OCI-M2 (cell line): ENCODE measurements around the gene RAB17.

Source experiments
- DNase-seq: peaks from one replicate; lab custom pipeline; 2025; ENCODE audit not compliant: unreplicated experiment; lab: John Stamatoyannopoulos, UW

Gene RAB17

DNA sequence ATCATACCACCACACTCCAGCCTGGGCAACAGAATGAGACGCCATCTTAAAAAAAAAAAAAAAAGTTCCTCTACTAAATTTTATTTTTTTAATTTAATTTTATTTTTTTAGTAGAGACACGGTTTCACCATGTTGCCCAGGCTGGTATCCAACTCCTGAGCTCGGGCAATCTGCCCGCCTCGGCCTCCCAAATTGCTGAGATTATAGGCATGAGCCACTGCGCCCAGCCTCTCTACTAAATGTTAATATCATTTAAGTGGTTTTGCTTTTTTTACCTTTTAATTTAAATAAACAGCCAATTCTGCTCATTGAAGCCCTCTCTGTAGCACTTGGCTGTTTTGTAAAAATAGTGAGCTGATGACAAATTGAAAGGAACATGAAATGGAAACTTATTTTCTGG, 9.2 kb downstream of the RAB17 start:
- no peak for DNase-seq

DNA sequence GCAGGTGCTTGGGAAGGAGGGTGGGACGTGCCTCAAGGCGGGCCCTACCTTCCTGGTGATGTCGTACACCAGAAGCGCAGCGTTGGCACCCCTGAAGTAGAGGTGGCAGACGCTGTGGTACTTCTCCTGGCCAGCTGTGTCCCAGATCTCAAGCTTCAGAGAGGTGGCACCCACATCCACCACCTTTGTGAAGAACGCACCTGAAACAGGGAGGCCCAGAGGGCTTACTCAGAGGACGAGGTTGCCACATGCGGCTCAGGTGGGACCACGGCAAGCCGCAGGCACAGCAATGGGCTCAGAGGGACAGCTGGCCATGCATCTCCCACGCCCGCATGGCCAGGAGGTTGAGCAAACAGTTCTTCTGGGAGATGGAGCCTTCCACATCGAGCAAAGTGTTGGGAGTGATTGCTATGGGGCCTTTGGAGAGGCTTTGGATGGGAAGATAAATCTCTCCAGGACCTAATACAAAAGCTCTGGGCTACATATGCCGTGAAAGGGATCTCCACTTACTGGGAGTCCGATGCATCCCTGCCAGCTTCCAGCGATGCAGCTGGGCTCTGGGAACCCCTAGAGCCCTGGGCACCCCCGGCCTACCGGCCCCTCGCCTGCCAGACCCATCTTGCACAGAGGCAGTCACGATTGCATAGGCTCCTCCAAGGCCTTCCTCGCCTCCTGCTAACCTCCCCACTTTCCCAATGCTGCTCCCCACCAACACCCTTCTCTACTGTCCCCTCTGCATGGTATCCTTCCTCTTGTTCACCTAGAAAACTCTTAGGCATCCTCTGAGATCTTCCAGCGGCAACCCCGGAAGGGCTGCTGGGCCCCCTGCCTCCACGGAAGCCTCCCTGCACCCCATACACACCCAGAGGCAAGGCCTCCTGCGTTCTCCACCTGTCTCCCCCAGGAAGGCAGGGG, 12.3 kb downstream of the RAB17 start:
- DNase-seq, result no peak

DNA sequence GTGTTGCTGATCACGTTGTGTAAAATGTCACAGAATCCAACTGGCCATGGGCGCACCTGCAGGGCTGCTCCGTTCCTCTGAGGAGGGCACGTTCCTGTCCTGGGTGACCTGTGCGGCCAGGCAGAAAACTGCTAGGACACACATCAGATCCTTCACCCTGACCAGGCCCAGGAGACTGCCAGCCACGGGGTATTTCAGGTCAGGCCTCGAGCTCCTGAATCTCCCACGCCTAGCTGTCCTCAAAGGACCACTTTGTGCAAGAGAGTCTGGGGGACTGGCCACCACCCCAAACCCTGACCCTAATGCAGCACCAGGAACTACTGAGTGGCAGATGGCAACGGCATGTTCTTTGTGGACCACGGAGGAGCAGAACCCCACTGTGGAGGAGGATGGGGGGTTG, 13.1 kb downstream of the RAB17 start:
- DNase-seq, result no peak

DNA sequence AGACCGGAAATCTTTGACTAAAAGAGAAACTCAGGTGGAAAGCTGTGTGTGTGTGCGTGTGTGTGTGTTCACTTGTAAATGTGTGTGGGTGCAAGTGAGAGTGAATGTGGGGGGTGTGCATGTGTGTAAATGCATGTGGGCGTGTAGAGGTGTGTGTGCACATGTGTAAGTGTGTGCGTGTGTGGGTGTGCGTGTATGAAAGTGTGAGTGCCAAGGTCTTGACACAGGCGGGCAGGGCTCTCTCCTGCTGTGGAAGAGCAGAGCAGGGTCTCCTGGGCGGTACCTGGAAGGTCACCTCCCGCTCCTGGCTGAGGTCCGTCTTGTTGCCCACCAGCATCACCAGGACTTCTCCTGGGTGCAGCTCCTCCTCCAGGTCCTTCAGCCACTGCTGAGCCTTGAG, 13.6 kb downstream of the RAB17 start:
- DNase-seq, result no peak

DNA sequence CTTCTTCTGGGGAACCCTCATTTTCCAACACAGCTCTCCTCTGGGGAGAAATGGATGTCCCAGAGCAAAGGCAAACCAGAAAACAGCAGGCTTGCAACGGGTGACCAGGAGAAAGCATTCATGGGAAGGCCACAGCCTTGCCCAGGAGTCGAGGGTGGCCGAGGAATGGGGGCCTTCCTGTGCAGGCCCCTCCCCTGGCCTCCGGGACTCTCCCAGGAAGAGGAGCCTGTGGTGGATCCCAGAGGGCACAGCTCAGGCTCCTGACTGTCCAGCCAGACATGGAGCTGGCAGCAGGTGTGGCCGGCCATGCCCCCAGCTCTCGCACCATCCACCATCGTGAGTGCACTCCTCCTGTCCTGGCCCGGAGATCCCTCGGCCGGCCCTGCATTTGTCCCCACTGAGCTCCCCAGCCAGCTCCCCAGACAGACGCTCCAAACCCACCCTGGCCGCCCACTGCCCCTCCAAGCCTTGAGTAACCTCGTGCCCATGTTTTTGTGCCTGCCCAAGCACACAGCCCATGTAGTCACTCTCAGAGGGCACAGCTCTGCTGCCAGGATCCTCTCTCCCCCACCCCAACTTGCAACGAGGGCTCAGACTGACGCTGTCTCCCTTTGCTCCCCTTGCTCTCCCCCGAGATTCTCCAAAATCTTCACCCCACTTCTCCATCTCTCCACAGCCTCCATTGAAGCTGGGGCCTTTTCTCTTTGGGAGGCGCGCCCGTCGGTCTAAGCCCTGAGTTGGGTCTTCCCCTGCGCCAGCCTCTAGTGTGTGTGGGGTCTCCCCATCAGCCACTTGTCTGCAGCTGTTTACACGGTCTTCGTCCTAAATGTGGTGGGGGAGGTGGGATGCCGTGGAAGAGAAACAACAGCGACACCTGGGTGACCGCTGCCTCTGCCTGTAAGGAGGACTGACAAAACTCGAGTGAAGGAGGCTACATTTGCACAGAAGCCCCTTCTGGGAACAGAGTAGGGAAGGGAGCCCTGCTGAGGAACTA, 14.4 kb downstream of the RAB17 start:
- no peak for DNase-seq

DNA sequence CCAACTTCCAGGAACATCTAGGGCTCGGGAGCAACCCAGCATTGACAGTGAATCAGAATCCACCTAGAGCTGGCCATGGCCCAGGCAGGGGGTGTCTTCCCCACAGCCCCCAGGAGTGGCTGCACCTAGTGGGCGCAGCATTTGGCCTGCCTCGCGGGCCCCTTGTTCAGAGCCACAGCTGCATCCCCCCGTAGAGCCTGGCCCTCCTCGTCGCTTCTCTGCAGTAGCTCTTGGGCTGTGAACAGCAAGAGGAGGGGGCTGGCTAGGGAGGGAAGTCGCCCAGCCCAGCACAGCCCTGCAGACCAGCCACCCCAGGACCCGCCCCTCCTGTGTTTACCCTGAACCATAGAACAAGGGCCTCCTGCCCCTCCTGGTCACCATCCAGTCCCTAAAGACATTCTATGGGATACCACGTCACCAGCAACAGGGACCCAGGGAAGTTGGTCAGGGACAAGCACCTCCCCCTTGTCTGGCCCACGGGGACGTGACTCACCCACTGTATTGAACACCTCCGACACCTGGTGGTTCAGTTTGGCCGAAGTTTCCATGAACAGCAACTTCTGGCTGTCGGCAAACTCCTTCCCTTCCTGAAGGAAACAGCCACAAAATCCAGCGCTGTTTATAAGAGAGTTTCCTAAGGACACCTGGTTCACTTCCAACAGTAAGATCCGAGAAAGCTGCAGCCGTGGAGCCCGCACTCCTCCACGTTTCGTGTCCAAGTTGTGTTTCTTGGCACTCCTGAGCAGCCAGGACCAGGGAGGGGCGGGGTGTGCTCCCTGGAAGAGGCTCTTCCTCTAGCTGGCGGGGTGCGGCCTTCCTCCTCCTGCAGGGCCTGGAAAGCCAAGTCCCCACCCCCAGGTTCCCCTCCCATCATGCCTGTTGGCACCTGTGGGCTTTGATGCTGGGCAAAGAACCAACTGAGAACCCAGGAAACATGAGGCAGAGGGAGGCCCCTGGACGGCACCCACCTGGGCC, 15.4 kb downstream of the RAB17 start:
- DNase-seq, result no peak

DNA sequence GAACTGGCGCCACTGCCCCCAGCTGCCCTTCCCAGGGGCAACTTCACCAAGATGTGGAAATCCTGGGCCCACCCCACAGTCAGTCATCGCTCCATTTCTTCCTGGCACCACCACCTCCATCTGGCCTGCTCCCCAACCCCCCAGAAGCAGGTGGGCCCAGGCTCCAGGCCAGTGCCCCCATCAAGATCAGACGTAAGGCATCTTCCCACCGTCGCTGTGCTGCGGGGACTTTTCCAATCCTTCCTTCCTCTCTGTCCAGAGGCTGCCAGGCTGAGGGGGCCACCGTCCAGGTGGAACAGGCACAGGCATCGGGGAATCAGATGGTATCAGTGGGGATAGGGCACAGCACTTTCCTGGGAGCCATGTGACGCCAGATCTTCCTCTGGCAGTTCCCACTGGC, 16.1 kb downstream of the RAB17 start:
- no peak for DNase-seq

DNA sequence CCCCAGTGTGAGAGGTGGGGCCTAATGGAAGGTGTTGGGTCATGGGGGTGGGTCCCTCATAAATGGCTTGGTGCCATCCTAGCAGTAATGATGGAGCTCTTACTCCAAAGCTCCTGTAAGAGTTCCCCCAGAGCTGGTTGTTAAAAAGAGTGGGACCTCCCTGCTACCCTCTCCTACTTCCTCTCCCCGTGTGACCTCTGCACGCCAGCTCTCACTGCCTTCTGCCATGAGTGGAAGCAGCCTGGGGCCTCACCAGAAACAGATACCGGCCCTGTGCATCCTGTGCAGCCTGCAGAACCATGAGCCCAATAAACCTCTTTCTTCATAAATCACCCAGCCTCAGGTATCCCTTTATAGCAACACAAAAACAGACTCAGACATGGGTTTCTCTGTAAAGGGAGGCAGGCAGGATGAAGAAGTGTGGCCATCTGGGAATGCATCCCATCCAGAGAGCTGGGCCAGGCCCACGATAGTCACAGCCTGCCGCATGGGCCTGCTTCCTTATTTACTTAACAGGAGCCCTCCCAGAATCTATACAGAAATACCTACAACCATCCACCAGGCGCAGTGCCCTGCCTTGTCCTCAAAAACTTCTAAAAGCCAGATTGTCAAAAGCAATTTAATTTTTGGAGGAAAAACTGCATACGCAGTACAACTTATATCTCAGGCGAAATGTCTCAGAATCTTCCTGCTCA, 16.7 kb downstream of the RAB17 start:
- no peak for DNase-seq

DNA sequence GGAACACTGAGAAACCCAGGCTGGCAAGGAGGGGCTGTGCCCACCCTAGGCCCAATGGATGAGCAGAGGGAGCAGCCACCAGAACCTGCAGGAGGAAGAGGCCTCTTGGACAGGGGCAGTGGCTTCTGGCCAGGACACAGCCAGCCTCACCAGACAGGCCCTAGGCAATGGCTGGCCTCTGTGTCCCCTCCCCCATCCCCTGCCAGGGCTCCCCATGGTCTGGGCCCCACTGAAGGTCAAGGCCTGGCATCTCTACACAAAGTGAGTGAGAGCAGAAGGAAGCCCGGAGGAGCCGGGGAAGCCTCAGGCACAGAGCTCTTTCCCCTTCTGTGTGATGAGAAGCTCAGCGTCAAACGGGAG, 17.8 kb downstream of the RAB17 start:
- DNase-seq, result no peak

DNA sequence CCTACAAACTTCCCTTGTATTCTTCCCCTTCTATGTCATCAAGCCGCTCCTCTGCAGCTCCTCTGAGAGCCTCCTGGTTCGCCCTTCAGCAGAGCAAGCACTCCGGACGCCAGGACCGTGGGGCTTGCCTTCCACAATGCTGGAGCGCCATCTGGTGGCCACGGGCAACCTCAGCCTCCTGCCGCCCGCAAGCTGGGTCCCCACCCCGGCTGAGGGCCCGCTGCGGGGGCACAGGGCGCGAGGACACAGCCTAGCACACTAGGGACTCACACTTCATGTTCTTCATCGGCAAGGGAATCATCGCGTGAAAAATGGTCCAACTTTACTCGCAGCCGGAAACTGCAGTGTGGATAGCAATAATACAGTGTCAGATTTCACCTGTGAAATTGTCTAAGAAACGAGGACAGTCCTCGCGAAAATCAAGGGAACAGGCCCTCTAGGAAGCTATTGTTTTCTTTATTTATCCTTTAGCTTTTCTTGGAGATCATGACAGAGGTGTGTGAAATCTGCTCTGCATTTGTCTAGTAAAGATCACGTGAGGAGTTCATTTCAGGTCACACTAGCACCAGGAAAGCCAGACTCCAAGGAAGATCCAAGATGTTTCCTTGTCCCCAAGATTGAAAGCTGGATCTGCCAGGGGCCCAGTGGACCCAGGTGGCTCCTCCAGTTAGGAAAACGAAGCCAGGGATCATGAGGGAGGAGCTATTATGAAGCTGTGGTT, 18.4 kb downstream of the RAB17 start:
- DNase-seq, result no peak

DNA sequence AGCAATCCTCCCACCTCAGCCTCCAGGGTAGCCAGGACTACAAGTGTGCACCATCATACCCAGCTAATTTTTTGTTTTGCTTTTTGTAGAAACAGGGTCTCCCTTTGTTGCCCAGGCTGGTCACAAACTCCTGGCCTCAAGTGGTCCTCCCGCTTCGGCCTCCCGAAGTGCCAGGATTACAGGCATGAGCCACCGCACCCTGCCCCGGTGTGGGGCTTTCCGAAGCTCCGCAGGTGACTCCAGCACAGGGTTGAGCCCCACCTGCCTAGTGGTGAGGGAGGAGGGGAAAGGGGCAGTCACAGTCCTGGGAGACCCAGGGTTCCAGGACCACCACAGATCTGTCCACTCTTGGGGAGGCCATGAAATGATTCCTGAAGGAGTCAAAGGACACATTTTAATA, 19.0 kb downstream of the RAB17 start:
- no peak for DNase-seq

DNA sequence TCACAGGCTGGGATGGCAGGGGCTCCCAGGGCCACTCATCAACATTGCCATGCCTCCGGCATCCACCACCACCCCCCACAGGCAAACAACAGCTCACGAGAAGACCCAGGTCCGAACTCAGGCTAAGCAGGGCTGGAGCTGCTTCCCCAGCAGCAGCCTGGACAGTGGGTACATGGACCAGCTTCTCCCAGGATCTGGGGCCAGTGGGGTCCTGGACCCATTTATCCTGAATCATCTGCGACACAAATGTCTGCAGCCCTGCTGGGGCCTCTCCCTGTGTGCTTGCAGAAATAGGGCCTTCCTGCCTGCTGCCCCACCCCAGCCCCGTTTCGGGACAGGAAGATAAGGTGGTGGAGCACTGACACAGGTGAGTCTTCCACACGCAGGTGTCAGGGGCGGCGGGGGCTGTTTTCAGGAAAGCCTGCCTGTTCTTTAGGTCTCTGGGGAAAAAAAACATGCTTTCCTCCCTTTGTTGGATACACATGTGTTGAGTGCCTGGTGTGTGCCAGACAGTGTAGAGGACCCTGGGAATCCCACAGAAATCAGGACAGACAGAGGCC, 19.7 kb downstream of the RAB17 start:
- DNase-seq, result no peak

DNA sequence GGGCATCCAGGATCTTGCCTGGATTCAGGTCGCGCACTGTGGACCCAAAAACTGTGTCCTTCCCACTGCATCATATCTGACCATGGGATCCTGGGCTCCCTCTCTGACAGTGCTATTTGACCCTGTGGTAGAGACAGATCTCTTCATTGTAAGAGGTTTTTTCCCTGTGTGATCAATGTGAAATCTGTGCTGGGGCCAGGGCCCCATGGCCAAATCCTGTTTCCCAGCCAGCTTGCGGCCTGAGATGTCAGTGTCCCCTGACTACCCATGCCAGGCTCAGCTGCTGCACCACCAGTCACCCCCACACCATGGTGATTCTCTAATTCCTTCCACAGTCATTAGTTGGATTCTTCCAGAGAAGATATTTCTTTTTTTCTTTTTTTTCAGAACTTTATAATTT, 20.6 kb downstream of the RAB17 start:
- no peak for DNase-seq

DNA sequence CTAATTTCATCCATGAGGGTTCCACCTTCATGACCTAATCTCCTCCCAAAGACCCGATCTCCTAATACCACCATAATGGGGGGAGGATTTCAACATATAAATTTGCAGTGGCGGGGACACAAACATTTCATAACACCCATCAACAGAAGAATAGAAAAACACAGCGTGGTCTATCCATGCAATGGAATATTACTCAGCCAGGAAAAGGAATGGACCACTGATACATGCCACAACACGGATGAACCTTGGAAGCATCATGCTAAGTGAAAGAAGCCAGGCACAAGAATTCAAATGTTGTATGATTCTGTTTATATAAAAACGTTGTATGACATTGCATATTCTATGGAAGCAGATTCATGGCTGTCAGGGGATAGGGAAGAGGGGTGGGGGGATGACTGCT, 21.5 kb downstream of the RAB17 start:
- no peak for DNase-seq

DNA sequence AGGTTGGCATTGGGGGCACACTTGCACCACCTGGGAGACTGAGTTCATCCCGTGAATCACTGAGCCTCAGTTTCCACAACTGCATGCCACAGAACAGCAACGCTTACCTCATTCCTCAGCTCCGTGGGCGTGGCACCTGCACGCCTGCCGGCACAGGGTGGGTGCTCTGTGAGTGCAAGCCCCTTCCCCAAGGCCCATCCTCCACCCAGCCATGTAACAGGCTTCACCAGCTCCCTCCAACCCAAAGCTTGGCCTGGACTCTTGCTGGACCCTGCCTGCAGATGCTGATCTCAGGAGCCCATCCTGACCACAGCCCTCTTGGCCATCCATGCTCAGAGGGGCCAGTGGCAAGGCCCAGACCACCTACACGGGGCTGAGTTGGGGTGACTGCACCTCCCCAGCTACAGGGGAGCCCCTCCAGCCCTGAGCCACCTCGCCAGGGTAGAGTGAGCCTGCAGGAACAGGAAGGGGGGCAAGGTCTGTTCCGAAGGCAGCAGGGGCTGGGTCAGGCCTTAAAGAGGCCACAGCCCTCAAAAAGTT, 22.3 kb downstream of the RAB17 start:
- DNase-seq, result no peak

DNA sequence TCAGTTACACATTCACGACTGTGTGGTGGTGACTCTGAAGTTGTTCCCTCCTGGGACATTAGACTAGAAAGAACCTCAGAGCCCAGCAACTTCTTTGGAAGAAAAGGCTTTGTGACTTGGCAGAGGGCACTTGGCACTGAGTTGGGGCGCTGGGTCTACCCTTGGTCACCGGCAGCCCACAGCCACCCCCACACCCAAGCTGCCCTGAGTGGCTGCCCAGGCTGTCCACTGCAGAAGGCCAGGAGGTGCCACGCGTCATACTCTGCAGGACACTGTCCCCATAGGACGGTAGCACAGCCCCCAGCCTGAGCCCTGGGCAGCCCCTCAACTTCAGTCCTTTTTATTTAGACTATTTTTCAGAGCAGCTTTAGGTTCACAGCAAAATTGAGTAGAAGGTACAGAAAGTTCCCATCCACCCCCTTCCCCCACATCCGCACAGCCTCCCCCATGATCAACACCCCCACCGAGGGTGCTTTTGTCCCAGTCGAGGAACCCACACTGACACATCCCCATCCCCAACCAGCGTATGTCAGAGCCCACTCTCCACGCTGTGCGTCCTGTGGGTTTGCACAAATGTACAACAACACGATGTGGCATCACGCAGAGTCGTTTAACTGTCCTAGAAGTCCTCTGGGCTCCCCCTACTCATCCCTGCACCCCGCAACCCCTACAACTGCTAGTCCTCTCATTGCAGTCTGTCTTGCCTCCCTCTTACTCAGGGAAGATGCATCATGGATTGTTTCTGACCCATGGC, 23.1 kb downstream of the RAB17 start:
- no peak for DNase-seq

DNA sequence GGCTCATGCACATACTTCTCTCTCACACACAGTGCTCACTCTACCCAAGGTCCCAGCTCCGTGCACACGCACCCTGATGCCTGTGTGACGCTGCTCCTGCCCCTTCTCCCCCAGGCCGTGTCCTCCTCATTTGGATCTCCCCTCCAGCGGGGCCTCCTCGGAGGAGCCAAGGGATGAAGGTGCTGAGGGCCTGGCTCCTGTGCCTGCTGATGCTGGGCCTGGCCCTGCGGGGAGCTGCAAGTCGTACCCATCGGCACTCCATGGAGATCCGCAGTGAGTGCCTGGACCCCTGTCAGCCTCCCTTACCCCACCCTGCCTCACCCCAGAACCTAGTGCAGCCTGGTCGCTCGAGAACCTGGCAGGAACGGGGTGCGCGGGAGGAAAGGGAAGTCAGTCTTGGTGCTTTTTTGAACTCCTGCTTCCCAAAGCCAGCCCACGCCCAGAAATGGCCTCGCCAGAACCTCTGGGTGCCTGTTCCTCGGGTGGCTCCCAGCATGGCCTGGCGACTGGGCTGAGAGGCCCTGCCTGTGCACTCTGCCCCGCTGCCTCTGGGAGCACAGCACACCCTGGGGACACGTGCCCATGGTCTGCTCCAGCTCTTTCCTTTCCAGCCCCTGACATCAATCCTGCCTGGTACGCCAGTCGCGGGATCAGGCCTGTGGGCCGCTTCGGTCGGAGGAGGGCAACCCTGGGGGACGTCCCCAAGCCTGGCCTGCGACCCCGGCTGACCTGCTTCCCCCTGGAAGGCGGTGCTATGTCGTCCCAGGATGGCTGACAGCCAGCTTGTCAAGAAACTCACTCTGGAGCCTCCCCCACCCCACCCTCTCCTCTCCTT, 23.9 kb downstream of the RAB17 start, which contains the start of gene PRLH:
Gene PRLH (plus strand): TSS at position 174 of the 835 bp plus-strand sequence. CDS start 0 bp downstream, at position 174.
- DNase-seq, result no peak
